Measurements from ENCODE around the gene CORO6. TPM values are rescaled to one million over a fixed set of nuclear protein-coding genes. Genes with fewer than 3 reads are reported as not detected.

CORO6 gene
- total and polyA plus RNA-seq, 2 of the 13 experiments (the other 11 are each of a cell fraction or from before 2014, with no cell fraction given) = 0.42 to 0.82 TPM

- TF ChIP-seq, protein P1, sequence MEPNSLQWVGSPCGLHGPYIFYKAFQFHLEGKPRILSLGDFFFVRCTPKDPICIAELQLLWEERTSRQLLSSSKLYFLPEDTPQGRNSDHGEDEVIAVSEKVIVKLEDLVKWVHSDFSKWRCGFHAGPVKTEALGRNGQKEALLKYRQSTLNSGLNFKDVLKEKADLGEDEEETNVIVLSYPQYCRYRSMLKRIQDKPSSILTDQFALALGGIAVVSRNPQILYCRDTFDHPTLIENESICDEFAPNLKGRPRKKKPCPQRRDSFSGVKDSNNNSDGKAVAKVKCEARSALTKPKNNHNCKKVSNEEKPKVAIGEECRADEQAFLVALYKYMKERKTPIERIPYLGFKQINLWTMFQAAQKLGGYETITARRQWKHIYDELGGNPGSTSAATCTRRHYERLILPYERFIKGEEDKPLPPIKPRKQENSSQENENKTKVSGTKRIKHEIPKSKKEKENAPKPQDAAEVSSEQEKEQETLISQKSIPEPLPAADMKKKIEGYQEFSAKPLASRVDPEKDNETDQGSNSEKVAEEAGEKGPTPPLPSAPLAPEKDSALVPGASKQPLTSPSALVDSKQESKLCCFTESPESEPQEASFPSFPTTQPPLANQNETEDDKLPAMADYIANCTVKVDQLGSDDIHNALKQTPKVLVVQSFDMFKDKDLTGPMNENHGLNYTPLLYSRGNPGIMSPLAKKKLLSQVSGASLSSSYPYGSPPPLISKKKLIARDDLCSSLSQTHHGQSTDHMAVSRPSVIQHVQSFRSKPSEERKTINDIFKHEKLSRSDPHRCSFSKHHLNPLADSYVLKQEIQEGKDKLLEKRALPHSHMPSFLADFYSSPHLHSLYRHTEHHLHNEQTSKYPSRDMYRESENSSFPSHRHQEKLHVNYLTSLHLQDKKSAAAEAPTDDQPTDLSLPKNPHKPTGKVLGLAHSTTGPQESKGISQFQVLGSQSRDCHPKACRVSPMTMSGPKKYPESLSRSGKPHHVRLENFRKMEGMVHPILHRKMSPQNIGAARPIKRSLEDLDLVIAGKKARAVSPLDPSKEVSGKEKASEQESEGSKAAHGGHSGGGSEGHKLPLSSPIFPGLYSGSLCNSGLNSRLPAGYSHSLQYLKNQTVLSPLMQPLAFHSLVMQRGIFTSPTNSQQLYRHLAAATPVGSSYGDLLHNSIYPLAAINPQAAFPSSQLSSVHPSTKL (CRISPR knock-in tag; IDR thresholded peaks at IDR 0.05) = 0 out of 2 replicates have a peak, but pooled peaks have one; percentile 48
- TF ChIP-seq HDAC6 (IDR thresholded peaks at IDR 0.05; ENCODE audit: low read depth, low read length) (no peak), MIER3 (CRISPR knock-in tag; IDR thresholded peaks at IDR 0.05; ENCODE audit: borderline replicate concordance) (no peak; the same call in 1 of the 2 replicates), SOX6 (IDR thresholded peaks at IDR 0.05) (no peak), SOX6 (CRISPR knock-in tag; IDR thresholded peaks at IDR 0.05) (peak; percentile 24; the same call in 1 of the 2 replicates), RFX5 (IDR thresholded peaks at IDR 0.05; ENCODE audit: low read depth, low read length) (no peak), ZFX (CRISPR knock-in tag; IDR thresholded peaks at IDR 0.05; ENCODE audit: low read depth) (peak; percentile 73), ZNF749 (CRISPR knock-in tag; IDR thresholded peaks at IDR 0.05; ENCODE audit: borderline replicate concordance) (no peak), MAX (IDR thresholded peaks at IDR 0.05) (peak; percentile 35; the same call in 1 of the 2 replicates), MYC (CRISPR knock-in tag; IDR thresholded peaks at IDR 0.05; ENCODE audit: borderline replicate concordance) (peak; percentile 46; the same call in 1 of the 2 replicates), NONO (IDR thresholded peaks at IDR 0.05) (no peak), NONO (CRISPR knock-in tag; conservative IDR thresholded peaks at IDR 0.05) (peak; percentile 65; the same call in 1 of the 2 replicates), BRCA1 (CRISPR knock-in tag; IDR thresholded peaks at IDR 0.05) (0 out of 2 replicates have a peak, but pooled peaks have one; percentile 41), ARID4A (CRISPR knock-in tag; IDR thresholded peaks at IDR 0.05; ENCODE audit: borderline replicate concordance) (peak; percentile 23; the same call in 1 of the 2 replicates), GFI1 (CRISPR knock-in tag; IDR thresholded peaks at IDR 0.05; ENCODE audit: borderline replicate concordance) (peak; percentile 7; the same call in 1 of the 2 replicates), GABPB1 (CRISPR knock-in tag; IDR thresholded peaks at IDR 0.05) (peak; percentile 60; the same call in 1 of the 2 replicates), TGIF2 (CRISPR knock-in tag; IDR thresholded peaks at IDR 0.05) (0 out of 2 replicates have a peak, but pooled peaks have one; percentile 19), TAF1 (CRISPR knock-in tag; IDR thresholded peaks at IDR 0.05) (no peak; the same call in 1 of the 2 replicates), FOXO1 (CRISPR knock-in tag; IDR thresholded peaks at IDR 0.05) (no peak)
- TF ChIP-seq, protein P2, sequence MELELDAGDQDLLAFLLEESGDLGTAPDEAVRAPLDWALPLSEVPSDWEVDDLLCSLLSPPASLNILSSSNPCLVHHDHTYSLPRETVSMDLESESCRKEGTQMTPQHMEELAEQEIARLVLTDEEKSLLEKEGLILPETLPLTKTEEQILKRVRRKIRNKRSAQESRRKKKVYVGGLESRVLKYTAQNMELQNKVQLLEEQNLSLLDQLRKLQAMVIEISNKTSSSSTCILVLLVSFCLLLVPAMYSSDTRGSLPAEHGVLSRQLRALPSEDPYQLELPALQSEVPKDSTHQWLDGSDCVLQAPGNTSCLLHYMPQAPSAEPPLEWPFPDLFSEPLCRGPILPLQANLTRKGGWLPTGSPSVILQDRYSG (CRISPR knock-in tag; IDR thresholded peaks at IDR 0.05) = 0 out of 2 replicates have a peak, but pooled peaks have one; percentile 45
These were observed 5.0 kb downstream of the CORO6 start (continued) for GRCh38 chr17:29617481-29618271.
